ENCODE measurements around the gene SLC24A3.

DNA sequence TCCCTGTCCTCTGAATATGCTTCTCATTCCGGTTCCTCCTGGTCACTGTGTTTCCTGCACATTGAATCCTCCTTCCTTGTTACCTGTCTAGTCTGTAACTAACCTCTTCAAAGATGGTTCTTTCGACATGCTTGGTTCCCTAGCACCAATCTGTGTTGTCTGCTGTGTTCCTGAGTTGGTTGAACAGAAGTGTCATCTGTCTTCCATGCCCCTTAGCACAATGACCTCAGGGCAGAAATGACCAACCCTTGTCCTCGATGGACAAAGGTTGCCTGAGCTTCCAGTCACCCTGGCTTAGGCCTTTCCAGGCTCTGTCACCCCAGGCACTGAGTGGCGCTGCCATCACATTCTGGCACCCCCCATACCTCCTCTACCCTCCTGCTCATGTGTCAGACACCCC is 278.8 kb downstream of the SLC24A3 start:
- TF ChIP-seq, protein P1, sequence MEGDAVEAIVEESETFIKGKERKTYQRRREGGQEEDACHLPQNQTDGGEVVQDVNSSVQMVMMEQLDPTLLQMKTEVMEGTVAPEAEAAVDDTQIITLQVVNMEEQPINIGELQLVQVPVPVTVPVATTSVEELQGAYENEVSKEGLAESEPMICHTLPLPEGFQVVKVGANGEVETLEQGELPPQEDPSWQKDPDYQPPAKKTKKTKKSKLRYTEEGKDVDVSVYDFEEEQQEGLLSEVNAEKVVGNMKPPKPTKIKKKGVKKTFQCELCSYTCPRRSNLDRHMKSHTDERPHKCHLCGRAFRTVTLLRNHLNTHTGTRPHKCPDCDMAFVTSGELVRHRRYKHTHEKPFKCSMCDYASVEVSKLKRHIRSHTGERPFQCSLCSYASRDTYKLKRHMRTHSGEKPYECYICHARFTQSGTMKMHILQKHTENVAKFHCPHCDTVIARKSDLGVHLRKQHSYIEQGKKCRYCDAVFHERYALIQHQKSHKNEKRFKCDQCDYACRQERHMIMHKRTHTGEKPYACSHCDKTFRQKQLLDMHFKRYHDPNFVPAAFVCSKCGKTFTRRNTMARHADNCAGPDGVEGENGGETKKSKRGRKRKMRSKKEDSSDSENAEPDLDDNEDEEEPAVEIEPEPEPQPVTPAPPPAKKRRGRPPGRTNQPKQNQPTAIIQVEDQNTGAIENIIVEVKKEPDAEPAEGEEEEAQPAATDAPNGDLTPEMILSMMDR (IDR thresholded peaks at IDR 0.05): no peak
- TF ChIP-seq POLR2A (IDR thresholded peaks at IDR 0.05): no peak
